HFF-Myc (cell line): ENCODE data around the gene CCDC192.

Source experiments
- DNase-seq: peaks from one replicate; pipeline ENCODE4 v3.0.0-alpha.2; 2011; ENCODE audit warnings: low read depth; ENCODE audit errors: extremely low read depth
- H3K4me3 ChIP-seq: replicated peaks from 2 replicates; pipeline ENCODE4 v1.5.1; 2011; ENCODE audit warnings: low read depth, mild to moderate bottlenecking, control low read depth, low read length
- CTCF ChIP-seq: IDR thresholded peaks from 2 replicates; pipeline ENCODE4 v1.5.1; 2012; ENCODE audit warnings: mild to moderate bottlenecking, low read depth, low read length, control low read depth; ENCODE audit errors: missing control alignments

CCDC192 gene

GRCh38 chr5:127805448-127805847, 102.3 kb downstream of the CCDC192 start:
- no peak for DNase-seq
- H3K4me3 ChIP-seq = no peak overlapping the region
- no peak for TF ChIP-seq CTCF

DNA sequence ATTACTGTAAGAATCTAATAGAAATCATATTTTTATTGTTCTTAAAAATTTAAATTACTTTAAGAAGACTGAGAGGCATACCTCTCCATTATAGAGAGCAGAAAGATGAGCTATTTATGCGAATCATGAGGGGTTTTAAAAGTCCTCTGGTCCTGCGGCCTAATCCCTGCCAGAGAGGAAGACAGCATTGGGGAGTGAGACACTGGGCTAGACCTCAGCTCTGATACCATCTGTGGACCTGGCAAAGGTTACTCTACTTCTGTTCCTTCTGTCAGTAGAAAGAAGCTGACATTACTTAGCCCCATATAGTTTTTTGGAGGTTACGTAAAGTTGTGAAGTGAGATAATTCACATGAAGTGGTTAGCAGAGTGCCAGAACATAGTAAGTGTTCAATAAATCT, 103.6 kb downstream of the CCDC192 start:
- TF ChIP-seq CTCF = no peak
- no peak for DNase-seq
- H3K4me3 ChIP-seq = no peak overlapping the region

DNA sequence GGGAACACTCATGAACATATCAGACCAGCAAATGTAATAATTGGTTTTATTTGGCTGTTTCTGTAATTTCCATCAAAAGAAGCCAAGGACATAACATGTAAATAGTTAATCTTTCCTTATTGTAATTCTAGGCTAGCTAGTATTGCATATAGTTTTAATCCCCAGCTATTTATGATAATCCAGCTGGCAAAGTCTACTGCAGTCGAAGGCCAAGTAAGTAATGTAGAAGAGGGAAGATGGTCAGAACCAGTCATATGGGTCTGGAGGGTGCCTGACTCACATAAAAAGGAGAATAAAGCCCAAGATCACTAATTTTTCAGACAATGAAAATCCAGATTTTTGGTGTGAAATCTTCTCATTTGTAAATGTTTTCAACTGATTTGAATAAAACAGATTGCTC, 106.3 kb downstream of the CCDC192 start:
- TF ChIP-seq CTCF = no peak
- no peak for DNase-seq
- H3K4me3 ChIP-seq = no peak overlapping the region

DNA sequence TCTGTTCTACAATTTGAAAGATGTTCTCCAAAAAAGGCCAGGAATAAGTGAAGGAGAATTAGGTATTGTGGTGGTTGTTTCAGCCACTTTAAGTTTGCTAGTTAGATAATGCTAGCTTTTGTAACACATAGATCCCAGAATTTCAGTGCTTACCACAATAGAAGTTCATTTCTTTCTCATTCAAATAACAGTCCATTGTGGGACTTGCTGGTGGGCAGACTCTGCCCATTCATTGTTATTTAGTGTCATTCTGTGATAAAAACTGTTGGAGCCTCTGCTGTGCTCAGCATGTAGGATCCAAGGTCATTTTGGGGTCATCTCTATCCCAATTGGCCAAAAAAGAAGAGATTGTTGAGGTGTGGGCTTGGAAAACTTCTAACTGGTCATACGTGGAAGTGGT, 106.8 kb downstream of the CCDC192 start:
- TF ChIP-seq CTCF = no peak
- DNase-seq = no peak
- H3K4me3 ChIP-seq = no peak overlapping the region

- TF ChIP-seq CTCF = no peak
- no peak for DNase-seq
- no peak overlapping the region for H3K4me3 ChIP-seq
These were observed 107.7 kb downstream of the CCDC192 start for GRCh38 chr5:127810707-127811490.

GRCh38 chr5:127812570-127812969, 109.4 kb downstream of the CCDC192 start:
- TF ChIP-seq CTCF = no peak
- H3K4me3 ChIP-seq = no peak overlapping the region
- no peak for DNase-seq
